H9 (cell line): Measurements from ENCODE around the gene KIAA1210. TPM values are rescaled to one million over a fixed set of nuclear protein-coding genes. Genes with fewer than 3 reads are reported as not detected.

Experiments
- DNase-seq: peaks from one replicate; pipeline ENCODE4 v3.0.0-alpha.2; 2017
- H2AFZ ChIP-seq: one replicate; pipeline ENCODE4 v1.6.1; 2013; ENCODE audit warnings: mild to moderate bottlenecking, low read length, control low read depth, moderate library complexity
- H2AK5ac ChIP-seq: 2 replicates; pipeline ENCODE4 v1.6.1; 2013; ENCODE audit warnings: low read length, control low read depth, mixed read lengths; ENCODE audit not compliant: insufficient read length
- H2BK120ac ChIP-seq: one replicate; pipeline ENCODE4 v1.6.1; 2013; ENCODE audit warnings: low read depth, mild to moderate bottlenecking, low read length, control low read depth, inconsistent platforms; ENCODE audit not compliant: poor library complexity, severe bottlenecking
- H2BK12ac ChIP-seq: 2 replicates; pipeline ENCODE4 v1.6.1; 2013; ENCODE audit warnings: low read length, control low read depth, mixed read lengths, low read depth; ENCODE audit not compliant: insufficient read length
- H2BK15ac ChIP-seq: 2 replicates; pipeline ENCODE4 v1.6.1; 2013; ENCODE audit warnings: low read depth, low read length, control low read depth
- H2BK20ac ChIP-seq: one replicate; pipeline ENCODE4 v1.6.1; 2013; ENCODE audit warnings: low read depth, mild to moderate bottlenecking, low read length, control low read depth, inconsistent platforms; ENCODE audit not compliant: poor library complexity, severe bottlenecking
- H2BK5ac ChIP-seq: 2 replicates; pipeline ENCODE4 v1.6.1; 2013; ENCODE audit warnings: low read length, control low read depth, mixed read lengths; ENCODE audit not compliant: insufficient read length
- H3K14ac ChIP-seq: 2 replicates; pipeline ENCODE4 v1.6.1; 2013; ENCODE audit warnings: low read length, control low read depth; ENCODE audit not compliant: insufficient read depth
- H3K18ac ChIP-seq: 2 replicates; pipeline ENCODE4 v1.6.1; 2013; ENCODE audit warnings: low read depth, mild to moderate bottlenecking, mixed read lengths, low read length, control low read depth; ENCODE audit not compliant: insufficient read length
- H3K23ac ChIP-seq: 2 replicates; pipeline ENCODE4 v1.6.1; 2013; ENCODE audit warnings: low read length, control low read depth, mixed read lengths, low read depth; ENCODE audit not compliant: insufficient read length
- H3K23me2 ChIP-seq: 2 replicates; pipeline ENCODE4 v1.6.1; 2013; ENCODE audit warnings: low read depth, mild to moderate bottlenecking, mixed read lengths, low read length, control low read depth; ENCODE audit not compliant: insufficient read length, poor library complexity, severe bottlenecking
- H3K27ac ChIP-seq: 2 replicates; pipeline ENCODE4 v1.5.1; 2013; ENCODE audit warnings: low read length, control low read depth, mixed read lengths, low read depth; ENCODE audit not compliant: insufficient read length
- H3K27me3 ChIP-seq: 2 replicates; pipeline ENCODE4 v1.6.1; 2013; ENCODE audit warnings: low read length, control low read depth, inconsistent platforms; ENCODE audit not compliant: insufficient read depth
- H3K4ac ChIP-seq: 2 replicates; pipeline ENCODE4 v1.6.1; 2013; ENCODE audit warnings: low read depth, mild to moderate bottlenecking, control low read depth, inconsistent platforms, low read length, moderate library complexity
- H3K4me1 ChIP-seq: 2 replicates; pipeline ENCODE4 v1.6.1; 2013; ENCODE audit warnings: low read length, control low read depth, inconsistent platforms; ENCODE audit not compliant: insufficient read depth
- H3K4me2 ChIP-seq: 2 replicates; pipeline ENCODE4 v1.6.1; 2013; ENCODE audit warnings: low read length, control low read depth, mixed read lengths; ENCODE audit not compliant: insufficient read length, insufficient read depth
- H3K56ac ChIP-seq: 2 replicates; pipeline ENCODE4 v1.6.1; 2013; ENCODE audit warnings: low read depth, mild to moderate bottlenecking, mixed read lengths, low read length, control low read depth; ENCODE audit not compliant: insufficient read length
- H3K79me1 ChIP-seq: 2 replicates; pipeline ENCODE4 v1.6.1; 2013; ENCODE audit warnings: low read depth, mild to moderate bottlenecking, moderate library complexity, low read length, control low read depth, inconsistent platforms; ENCODE audit not compliant: insufficient read depth, poor library complexity, severe bottlenecking
- H3K79me2 ChIP-seq: 2 replicates; pipeline ENCODE4 v1.6.1; 2013; ENCODE audit warnings: low read length, control low read depth, inconsistent platforms; ENCODE audit not compliant: insufficient read depth
- H3K9ac ChIP-seq: 2 replicates; pipeline ENCODE4 v1.6.1; 2013; ENCODE audit warnings: low read length, control low read depth, mixed read lengths; ENCODE audit not compliant: insufficient read length; ENCODE audit errors: extremely low read depth
- H3K9me3 ChIP-seq: one replicate; pipeline ENCODE4 v1.6.1; 2013; ENCODE audit warnings: low read depth, low read length, inconsistent platforms; ENCODE audit not compliant: control insufficient read depth
- H3T11ph ChIP-seq: one replicate; pipeline ENCODE4 v1.6.1; 2013; ENCODE audit warnings: mild to moderate bottlenecking, low read length, control low read depth, inconsistent platforms
- H4K20me1 ChIP-seq: one replicate; pipeline ENCODE4 v1.6.1; 2013; ENCODE audit not compliant: control insufficient read depth, insufficient read length, insufficient read depth
- H4K5ac ChIP-seq: 2 replicates; pipeline ENCODE4 v1.6.1; 2013; ENCODE audit warnings: low read depth, mild to moderate bottlenecking, mixed read lengths, low read length, control low read depth; ENCODE audit not compliant: insufficient read length
- H4K8ac ChIP-seq: replicated peaks from 2 replicates; pipeline ENCODE4 v1.6.1; 2013; ENCODE audit warnings: low read length, control low read depth, mixed read lengths, low read depth; ENCODE audit not compliant: insufficient read length
- H4K91ac ChIP-seq: 2 replicates; pipeline ENCODE4 v1.6.1; 2013; ENCODE audit warnings: low read depth, mild to moderate bottlenecking, moderate library complexity, mixed read lengths, low read length, control low read depth; ENCODE audit not compliant: insufficient read length
- H3K27ac Mint-ChIP-seq, 3 experiments: 2 replicates in 2 of 3; 3 replicates in 1 of 3; pipeline ENCODE4 v1.8.0; 2020 to 2021; ENCODE audit warnings: mixed read lengths in 3 of 3, mild to moderate bottlenecking in 1 of 3, moderate library complexity in 1 of 3
- H3K27me3 Mint-ChIP-seq: 2 replicates; pipeline ENCODE4 v1.8.0; 2021; ENCODE audit warnings: low read depth, mild to moderate bottlenecking, moderate library complexity, mixed read lengths
- H3K36me3 Mint-ChIP-seq, 3 experiments: 2 replicates in 2 of 3; 3 replicates in 1 of 3; pipeline ENCODE4 v1.8.0; 2020 to 2021; ENCODE audit warnings: low read depth in 3 of 3, mixed read lengths in 3 of 3; ENCODE audit not compliant: insufficient read depth in 1 of 3
- H3K4me1 Mint-ChIP-seq, 2 experiments: 2 replicates each; pipeline ENCODE4 v1.8.0; 2020; ENCODE audit warnings: mixed read lengths in 2 of 2
- H3K4me3 Mint-ChIP-seq, 2 experiments: 2 replicates in 1 of 2; 3 replicates in 1 of 2; pipeline ENCODE4 v1.8.0; 2020 to 2021; ENCODE audit warnings: mild to moderate bottlenecking in 2 of 2, mixed read lengths in 2 of 2, moderate library complexity in 1 of 2
- H3K9me3 Mint-ChIP-seq, 2 experiments: 2 replicates in 1 of 2; 3 replicates in 1 of 2; pipeline ENCODE4 v1.8.0; 2020; ENCODE audit warnings: mild to moderate bottlenecking in 2 of 2, mixed read lengths in 2 of 2, moderate library complexity in 1 of 2
- WGBS: extraction: QIAGEN DNeasy Blood & Tissue Kit; methylation state at CpG from one replicate; pipeline ENCODE4 v1.1.7; 2013; ENCODE audit warnings: missing lambda C conversion rate, low lambda C conversion rate, mixed read lengths; ENCODE audit not compliant: insufficient read length; ENCODE audit errors: extremely low coverage; 5-methylcytosine and 5-hydroxymethylcytosine counted together
- total RNA-seq: library from RNA; stranded (reverse); gene quantifications from 2 replicates; pipeline ENCODE4 v1.2.1, GENCODE V29; 2021
- TF ChIP-seq, protein P1 (sequence below): fragments of 200-600 bp; sonication (generic); conservative IDR thresholded peaks from 3 replicates; pipeline ENCODE4 v1.8.0; 2021; ENCODE audit warnings: antibody characterized with exemption, mild to moderate bottlenecking

KIAA1210 gene
- total RNA-seq, 1 experiment from 2014 or later, result not detected

- H3K9ac ChIP-seq, result no peak overlapping the region
- no peak overlapping the region for H2BK5ac ChIP-seq
- no peak overlapping the region for H3K27ac ChIP-seq
- H3K4me1 ChIP-seq, result no peaks in the 10 kb centered on the region
- H3K79me1 ChIP-seq, result no peaks in the 10 kb centered on the region
- H2BK15ac ChIP-seq, result no peak overlapping the region
- H3K36me3 Mint-ChIP-seq, result peaks cover 0 to 1% (median 0%) of the 10 kb centered on the region in 3 experiments; a peak in 3 of 7 replicates
- no peak overlapping the region for H4K5ac ChIP-seq
- H4K91ac ChIP-seq, result no peak overlapping the region
- no peak overlapping the region for H3K23ac ChIP-seq
- no peak overlapping the region for H3K4me3 Mint-ChIP-seq
- peaks cover 1% of the 10 kb centered on the region; the same call in 1 of the 2 replicates for H3K27me3 Mint-ChIP-seq
- peaks cover 0 to 6% of the 10 kb centered on the region in 2 experiments; a peak in 2 of 4 replicates for H3K4me1 Mint-ChIP-seq
- peaks cover 53% of the 10 kb centered on the region for H3K9me3 ChIP-seq
- no peak overlapping the region for H3K56ac ChIP-seq
- H3K79me2 ChIP-seq, result no peaks in the 10 kb centered on the region
- H3K4me2 ChIP-seq, result no peak overlapping the region
- H3K27me3 ChIP-seq, result no peaks in the 10 kb centered on the region
- no peak overlapping the region for H2BK120ac ChIP-seq
- H3K9me3 Mint-ChIP-seq, result peaks cover 58 to 79% of the 10 kb centered on the region in 2 experiments
- no peak overlapping the region for H3K27ac Mint-ChIP-seq
- no peak overlapping the region for H3K18ac ChIP-seq
- no peak overlapping the region for H3T11ph ChIP-seq
- no peak for DNase-seq
- no peak overlapping the region for H3K14ac ChIP-seq
- H2AK5ac ChIP-seq, result no peak overlapping the region
- H2AFZ ChIP-seq, result no peak overlapping the region
- no peak overlapping the region for H3K4ac ChIP-seq
- H2BK12ac ChIP-seq, result no peak overlapping the region
- no peaks in the 10 kb centered on the region for H4K20me1 ChIP-seq
- TF ChIP-seq, protein P1, sequence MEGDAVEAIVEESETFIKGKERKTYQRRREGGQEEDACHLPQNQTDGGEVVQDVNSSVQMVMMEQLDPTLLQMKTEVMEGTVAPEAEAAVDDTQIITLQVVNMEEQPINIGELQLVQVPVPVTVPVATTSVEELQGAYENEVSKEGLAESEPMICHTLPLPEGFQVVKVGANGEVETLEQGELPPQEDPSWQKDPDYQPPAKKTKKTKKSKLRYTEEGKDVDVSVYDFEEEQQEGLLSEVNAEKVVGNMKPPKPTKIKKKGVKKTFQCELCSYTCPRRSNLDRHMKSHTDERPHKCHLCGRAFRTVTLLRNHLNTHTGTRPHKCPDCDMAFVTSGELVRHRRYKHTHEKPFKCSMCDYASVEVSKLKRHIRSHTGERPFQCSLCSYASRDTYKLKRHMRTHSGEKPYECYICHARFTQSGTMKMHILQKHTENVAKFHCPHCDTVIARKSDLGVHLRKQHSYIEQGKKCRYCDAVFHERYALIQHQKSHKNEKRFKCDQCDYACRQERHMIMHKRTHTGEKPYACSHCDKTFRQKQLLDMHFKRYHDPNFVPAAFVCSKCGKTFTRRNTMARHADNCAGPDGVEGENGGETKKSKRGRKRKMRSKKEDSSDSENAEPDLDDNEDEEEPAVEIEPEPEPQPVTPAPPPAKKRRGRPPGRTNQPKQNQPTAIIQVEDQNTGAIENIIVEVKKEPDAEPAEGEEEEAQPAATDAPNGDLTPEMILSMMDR, result no peak
- no CpG with 5 or more reads among the region's 9 CpGs for WGBS
- H3K23me2 ChIP-seq, result no peaks in the 10 kb centered on the region
- H4K8ac ChIP-seq, result no peak overlapping the region
- no peak overlapping the region for H2BK20ac ChIP-seq
Observed at GRCh38 chrX:119151051-119151380, 23.4 kb upstream of the KIAA1210 start.
